OCI-M2 (cell line): ENCODE results near the gene TPRKB.
"Not testable (repeated sequence)": the region's sequence is repeated elsewhere in the genome, so short reads cannot be mapped to it uniquely, and the experiment has no call there.

Source experiments
- DNase-seq: peaks from one replicate; lab custom pipeline; 2025; ENCODE audit not compliant: unreplicated experiment; lab: John Stamatoyannopoulos, UW

TPRKB gene

GRCh38 chr2:73740767-73741166 lies 3.6 kb upstream of the TPRKB start:
- no peak for DNase-seq

- DNase-seq = no peak
These were observed 2.0 kb upstream of the TPRKB start for GRCh38 chr2:73739101-73739500.

- no peak for DNase-seq
These were observed 767 bp downstream of the TPRKB start for GRCh38 chr2:73736378-73736777.

- DNase-seq = no peak
These were observed 6.3 kb downstream of the TPRKB start for GRCh38 chr2:73730810-73731209.

- no peak for DNase-seq
These were observed 8.4 kb downstream of the TPRKB start for GRCh38 chr2:73728711-73729110.

GRCh38 chr2:73728043-73728442 lies 9.1 kb downstream of the TPRKB start:
- DNase-seq = no peak

- DNase-seq = not testable (repeated sequence)
These were observed 10.5 kb downstream of the TPRKB start for GRCh38 chr2:73726657-73727056.

- no peak for DNase-seq
These were observed 18.1 kb downstream of the TPRKB start for GRCh38 chr2:73718851-73719621.

DNA sequence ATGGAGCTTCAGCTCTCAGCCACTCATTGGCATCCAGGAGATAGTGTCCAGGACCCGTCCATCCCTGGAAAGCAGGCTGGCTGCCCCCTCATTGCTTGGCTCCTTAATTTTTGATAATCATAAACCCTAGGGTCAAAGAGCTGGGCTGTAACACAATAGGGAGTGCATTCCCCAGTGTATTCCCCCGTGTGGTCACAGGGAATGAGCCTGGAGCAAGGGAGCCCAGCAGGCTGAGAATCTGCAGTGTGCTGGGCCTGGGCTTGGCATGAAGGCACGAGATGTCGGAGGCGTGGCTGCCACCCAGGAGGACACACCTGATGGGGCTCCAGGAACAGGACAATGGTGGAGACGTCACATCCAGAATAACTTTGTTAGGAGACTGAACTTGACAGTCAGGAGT lies 18.7 kb downstream of the TPRKB start:
- DNase-seq = no peak

GRCh38 chr2:73717695-73718094 lies 19.4 kb downstream of the TPRKB start:
- not testable (repeated sequence) for DNase-seq

GRCh38 chr2:73717251-73717606 lies 19.9 kb downstream of the TPRKB start:
- DNase-seq = no peak

DNA sequence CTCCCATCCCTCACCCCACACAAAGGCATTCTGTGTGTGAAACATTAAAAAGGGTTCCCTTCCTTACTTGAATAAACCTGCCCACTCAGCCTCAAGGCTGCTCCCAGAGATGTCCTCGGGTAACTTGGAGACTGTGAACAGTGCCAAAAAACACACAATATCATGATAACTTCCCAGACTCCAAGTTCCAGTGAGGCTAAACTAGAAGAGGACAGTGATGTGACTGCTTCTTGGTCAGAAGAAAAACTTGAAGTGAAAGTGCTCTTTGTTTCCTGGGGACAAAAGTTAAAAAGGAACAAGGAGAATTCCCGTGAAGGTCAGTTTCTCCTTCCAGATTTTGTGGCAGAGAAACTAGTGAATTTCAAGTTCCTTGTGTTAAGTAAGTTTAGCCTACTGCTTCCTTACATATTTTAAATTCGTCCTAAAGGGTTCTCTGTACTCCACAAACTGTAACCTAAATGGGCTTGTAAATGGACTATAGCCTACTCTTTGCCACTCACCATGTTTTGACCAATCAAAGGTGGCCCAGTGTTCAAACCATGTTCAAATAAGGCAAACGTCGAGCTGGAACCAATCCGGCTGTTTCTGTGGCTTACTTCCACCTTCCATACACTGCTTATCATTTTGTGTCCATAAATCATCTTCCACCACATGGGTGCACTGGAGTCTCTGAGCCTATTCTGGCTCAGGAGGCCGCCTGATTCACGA lies 20.4 kb downstream of the TPRKB start:
- DNase-seq = no peak

DNA sequence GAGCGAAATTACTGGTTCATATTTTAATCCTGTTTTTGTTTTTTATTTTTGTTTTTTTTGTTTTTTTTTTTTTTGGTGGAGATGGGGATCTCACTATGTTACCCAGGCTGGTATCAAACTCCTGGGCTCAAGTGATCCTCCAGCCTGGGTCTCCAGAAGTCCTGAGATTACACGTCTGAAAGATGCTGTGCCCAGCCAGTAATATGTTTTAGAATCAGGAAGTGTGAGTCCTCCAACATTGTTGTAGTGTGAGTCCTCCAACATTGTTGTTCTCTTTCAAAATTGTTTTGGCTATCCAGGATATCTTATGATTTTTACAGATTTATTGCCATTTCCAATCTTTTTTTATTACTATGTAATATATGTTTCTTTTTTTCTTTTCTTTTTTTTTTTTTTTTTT lies 23.1 kb downstream of the TPRKB start:
- no peak for DNase-seq

GRCh38 chr2:73708527-73708926 lies 28.6 kb downstream of the TPRKB start:
- no peak for DNase-seq

GRCh38 chr2:73707636-73708035 lies 29.5 kb downstream of the TPRKB start:
- no peak for DNase-seq

DNA sequence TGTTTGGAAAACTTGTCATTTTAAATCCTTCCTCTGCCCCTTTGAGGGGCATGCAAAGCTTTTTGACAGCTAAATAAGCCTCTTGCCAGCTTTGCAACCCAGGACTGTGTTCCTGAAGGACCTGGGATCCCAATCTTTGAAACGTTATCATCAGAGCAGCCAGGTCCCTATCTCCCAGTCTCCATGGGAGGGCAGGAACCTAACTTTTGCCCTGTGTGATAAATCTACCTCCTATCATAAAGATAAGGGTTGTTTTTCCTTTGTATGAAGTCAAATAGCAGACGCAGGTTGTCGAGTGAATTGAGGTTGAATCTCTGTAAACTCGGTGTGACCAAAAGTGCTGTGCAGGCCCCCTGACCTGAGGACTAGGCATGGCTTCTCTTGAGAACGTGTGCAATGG lies 30.1 kb downstream of the TPRKB start:
- DNase-seq = no peak

GRCh38 chr2:73705091-73705490 lies 32.1 kb downstream of the TPRKB start:
- DNase-seq = no peak

GRCh38 chr2:73704285-73704684 lies 32.9 kb downstream of the TPRKB start:
- no peak for DNase-seq

DNA sequence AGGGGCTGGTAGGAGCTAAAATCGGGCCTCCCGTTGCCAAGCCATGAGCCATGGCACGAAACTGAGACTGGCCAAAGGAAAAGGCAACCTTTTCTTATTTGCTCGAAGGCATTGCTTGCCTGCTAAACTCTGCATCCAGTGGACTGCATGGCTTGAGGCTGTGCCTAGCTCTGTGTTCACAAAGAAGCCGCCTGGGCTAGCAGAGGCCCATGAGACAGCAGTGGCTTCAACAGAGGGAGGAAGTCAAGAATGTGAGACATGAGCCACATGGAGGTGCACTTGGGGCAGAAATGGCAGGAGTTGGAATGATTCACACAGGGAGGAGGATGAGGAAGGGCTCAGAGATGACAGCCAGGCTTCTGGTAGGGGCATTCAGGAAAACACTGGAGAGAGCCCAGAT lies 33.5 kb downstream of the TPRKB start:
- no peak for DNase-seq

DNA sequence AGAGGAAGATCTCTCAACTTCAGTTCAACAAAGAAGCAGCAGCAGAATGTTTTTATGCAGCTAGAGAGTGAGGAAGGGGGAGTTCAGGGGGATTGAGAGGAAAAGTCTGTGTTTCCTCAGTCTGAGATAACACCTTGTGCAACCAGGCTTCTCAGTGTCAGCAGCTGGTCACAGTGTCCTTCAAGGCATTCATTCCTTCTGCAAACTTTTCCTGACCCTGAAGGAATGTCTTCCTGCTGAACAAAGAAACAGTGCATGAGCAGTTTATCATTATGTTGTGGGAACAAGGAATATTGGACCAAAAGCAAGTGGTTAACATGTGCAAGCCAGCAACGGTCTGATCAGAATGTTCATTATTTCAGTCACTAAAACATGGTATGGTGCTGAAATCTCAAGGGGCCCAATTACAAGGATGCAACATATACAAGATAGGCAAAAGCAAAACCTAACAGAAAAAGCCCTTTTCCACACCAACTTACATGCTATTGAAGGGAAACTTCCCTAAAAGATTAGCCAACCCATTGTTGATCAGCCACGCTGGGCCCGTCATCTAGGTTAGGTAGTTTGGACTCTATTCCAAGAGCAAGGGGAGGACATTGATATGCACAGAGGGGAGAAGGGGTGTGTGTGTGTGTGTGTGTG lies 34.2 kb downstream of the TPRKB start:
- DNase-seq = not testable (repeated sequence)

DNA sequence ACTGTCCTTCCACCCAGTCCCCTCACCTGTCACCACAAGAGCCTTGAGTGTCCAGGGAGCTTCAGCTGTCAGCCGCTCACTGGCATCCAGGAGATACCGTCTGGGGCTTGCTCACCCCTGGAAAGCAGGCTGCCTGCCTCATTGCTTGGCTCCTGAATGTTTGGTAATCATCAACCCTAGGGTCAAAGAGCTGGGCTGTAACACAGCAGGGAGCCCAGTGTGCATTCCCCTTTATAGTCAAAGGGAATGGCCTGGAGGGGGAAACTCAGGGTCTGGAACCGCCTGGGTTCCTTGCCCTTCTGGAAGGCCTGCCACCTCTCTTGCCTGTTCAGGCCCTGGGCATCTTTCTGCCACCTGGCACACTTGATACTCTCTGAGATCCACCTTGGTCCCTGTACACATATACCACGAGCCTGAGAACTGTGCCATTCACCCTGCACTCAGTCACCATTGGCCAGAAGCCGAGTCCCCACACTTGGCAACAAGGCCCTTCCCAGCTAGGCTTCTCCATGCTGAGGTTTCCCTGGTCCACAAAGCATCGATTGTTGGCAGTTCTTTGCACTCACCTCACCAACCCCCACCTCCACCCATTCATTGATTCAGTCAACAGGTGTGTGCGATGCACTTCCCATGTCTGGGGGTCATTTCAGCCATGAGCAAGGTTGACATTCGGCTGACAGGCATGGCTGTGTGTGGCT lies 35.0 kb downstream of the TPRKB start:
- DNase-seq = no peak

- not testable (repeated sequence) for DNase-seq
These were observed 35.7 kb downstream of the TPRKB start for GRCh38 chr2:73701448-73701765.
